ENCODE data around the gene GNAL. TPM values are rescaled to one million over a fixed set of nuclear protein-coding genes. Genes with fewer than 3 reads are reported as not detected.
"Not testable (repeated sequence)": the region's sequence is repeated elsewhere in the genome, so short reads cannot be mapped to it uniquely, and the experiment has no call there.

The GNAL gene
- total RNA-seq, 2 donors from 2014 or later, result 2.1 to 33.0 TPM

- intact Hi-C loops (cut with DNase I), result no loop called here
- Histone ChIP-seq H3K27me3 (no peaks in the 10 kb centered on the region), H3K36me3 (replicated peaks in 1 of 2; ENCODE audit: insufficient read depth in 1 of 2, low read depth in 2 of 2) (no peaks in the 10 kb centered on the region), H3K4me1 (peaks cover 35% of the 10 kb centered on the region), H3K4me3 (no peak overlapping the region), H3K9me3 (no peaks in the 10 kb centered on the region), H3K27ac (peak overlapping the region; percentile 97 to 100 (median 99))
- peak; percentile 61 for ATAC-seq
- WGBS, 2 donors, result 20 to 21% methylated on average over 2 of the region's 2 CpGs
- peak in 3 of 4 donors; percentile 5 to 54 (median 26) for DNase-seq
- TF ChIP-seq, protein P1, sequence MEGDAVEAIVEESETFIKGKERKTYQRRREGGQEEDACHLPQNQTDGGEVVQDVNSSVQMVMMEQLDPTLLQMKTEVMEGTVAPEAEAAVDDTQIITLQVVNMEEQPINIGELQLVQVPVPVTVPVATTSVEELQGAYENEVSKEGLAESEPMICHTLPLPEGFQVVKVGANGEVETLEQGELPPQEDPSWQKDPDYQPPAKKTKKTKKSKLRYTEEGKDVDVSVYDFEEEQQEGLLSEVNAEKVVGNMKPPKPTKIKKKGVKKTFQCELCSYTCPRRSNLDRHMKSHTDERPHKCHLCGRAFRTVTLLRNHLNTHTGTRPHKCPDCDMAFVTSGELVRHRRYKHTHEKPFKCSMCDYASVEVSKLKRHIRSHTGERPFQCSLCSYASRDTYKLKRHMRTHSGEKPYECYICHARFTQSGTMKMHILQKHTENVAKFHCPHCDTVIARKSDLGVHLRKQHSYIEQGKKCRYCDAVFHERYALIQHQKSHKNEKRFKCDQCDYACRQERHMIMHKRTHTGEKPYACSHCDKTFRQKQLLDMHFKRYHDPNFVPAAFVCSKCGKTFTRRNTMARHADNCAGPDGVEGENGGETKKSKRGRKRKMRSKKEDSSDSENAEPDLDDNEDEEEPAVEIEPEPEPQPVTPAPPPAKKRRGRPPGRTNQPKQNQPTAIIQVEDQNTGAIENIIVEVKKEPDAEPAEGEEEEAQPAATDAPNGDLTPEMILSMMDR (IDR thresholded peaks at IDR 0.05), result no peak
- TF ChIP-seq POLR2A (IDR thresholded peaks at IDR 0.05), result peak in 2 of 3 donors; percentile 80 to 82
Observed at GRCh38 chr18:11909591-11910026, 220.5 kb downstream of the GNAL start.

GRCh38 chr18:11916880-11917279 lies 227.8 kb downstream of the GNAL start:
- H3K27me3 ChIP-seq; intact Hi-C loops (cut with DNase I); H3K36me3 ChIP-seq (replicated peaks in 1 of 2; ENCODE audit: insufficient read depth in 1 of 2, low read depth in 2 of 2); H3K4me1 ChIP-seq; H3K4me3 ChIP-seq; H3K27ac ChIP-seq; ATAC-seq; H3K9me3 ChIP-seq: not testable (repeated sequence)
- WGBS, 2 donors, result 63 to 71% methylated on average over 4 of the region's 4 CpGs
- peak in 1 of 4 donors; percentile 20 for DNase-seq

DNA sequence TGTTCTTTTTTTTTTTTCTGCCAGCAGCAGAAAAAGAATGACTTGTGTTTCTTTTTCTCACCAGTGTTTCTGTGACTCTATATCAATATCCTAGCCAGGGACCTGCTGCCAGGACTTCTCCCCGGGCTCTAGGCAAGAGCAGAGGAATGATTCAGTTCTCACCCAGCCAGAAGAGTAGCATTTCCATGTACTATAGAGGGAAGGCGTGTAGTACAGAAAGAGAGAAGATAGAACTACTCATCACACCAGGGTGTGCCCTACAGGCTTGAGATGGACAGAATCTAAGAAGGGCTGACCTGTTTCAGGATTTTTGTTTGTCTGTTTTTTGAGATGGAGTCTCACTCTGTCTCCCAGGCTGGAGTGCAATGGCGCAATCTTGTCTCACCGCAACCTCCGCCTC lies 230.5 kb downstream of the GNAL start:
- H3K27me3 ChIP-seq; intact Hi-C loops (cut with DNase I); ATAC-seq; H3K4me3 ChIP-seq; H3K4me1 ChIP-seq; DNase-seq; H3K27ac ChIP-seq; H3K9me3 ChIP-seq; H3K36me3 ChIP-seq (replicated peaks in 1 of 2; ENCODE audit: insufficient read depth in 1 of 2, low read depth in 2 of 2): not testable (repeated sequence)
- 78 to 83% methylated on average over 5 of the region's 5 CpGs for WGBS, 2 donors

GRCh38 chr18:11923450-11923849 lies 234.4 kb downstream of the GNAL start:
- intact Hi-C loops (cut with DNase I), result no loop called here
- H3K36me3 ChIP-seq (replicated peaks in 1 of 2; ENCODE audit: insufficient read depth in 1 of 2, low read depth in 2 of 2), result no peaks in the 10 kb centered on the region
- no peaks in the 10 kb centered on the region for H3K9me3 ChIP-seq
- H3K4me1 ChIP-seq, result no peaks in the 10 kb centered on the region
- no peak for ATAC-seq
- no peak overlapping the region for H3K27ac ChIP-seq
- whole genome bisulfite sequencing, 2 donors, result 61 to 94% methylated on average over 3 of the region's 3 CpGs
- no peaks in the 10 kb centered on the region for H3K27me3 ChIP-seq
- DNase-seq, result no peak
- no peak for TF ChIP-seq POLR2A (IDR thresholded peaks at IDR 0.05)
- TF ChIP-seq, protein P1 (IDR thresholded peaks at IDR 0.05), result no peak
- H3K4me3 ChIP-seq, result no peak overlapping the region

GRCh38 chr18:11925800-11926481 lies 236.9 kb downstream of the GNAL start:
- WGBS, 2 donors, result 72% methylated on average over 12 of the region's 12 CpGs
- Histone ChIP-seq H3K27ac (no peak overlapping the region), H3K27me3 (no peaks in the 10 kb centered on the region), H3K4me1 (no peaks in the 10 kb centered on the region), H3K36me3 (replicated peaks in 1 of 2; ENCODE audit: insufficient read depth in 1 of 2, low read depth in 2 of 2) (no peaks in the 10 kb centered on the region), H3K9me3 (no peaks in the 10 kb centered on the region), H3K4me3 (no peak overlapping the region)
- ATAC-seq (no peak), DNase-seq (no peak)
- intact Hi-C loops (cut with DNase I), result no loop called here
- TF ChIP-seq, protein P1 (IDR thresholded peaks at IDR 0.05), result no peak
- TF ChIP-seq POLR2A (IDR thresholded peaks at IDR 0.05), result no peak

DNA sequence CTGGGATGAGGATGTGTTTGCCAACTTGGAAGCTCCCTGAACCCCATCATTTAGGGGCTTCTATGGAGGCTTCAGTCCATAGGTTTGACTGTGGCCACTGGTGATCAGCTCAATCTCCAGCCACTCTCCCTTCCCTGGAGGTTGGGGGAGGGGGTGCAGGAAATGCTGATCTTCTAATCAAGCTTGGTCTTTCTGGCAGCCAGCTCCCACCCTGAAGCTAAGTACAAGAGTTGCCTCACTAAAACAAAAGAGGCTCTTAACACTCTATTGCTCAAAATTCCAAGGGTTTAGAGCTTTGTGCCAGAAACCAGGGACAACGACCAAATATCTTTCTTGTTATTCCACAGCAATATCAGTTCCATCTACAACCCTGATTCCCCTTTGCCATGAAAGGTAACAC lies 238.4 kb downstream of the GNAL start:
- Histone ChIP-seq H3K4me1 (no peaks in the 10 kb centered on the region), H3K9me3 (no peaks in the 10 kb centered on the region), H3K27ac (no peak overlapping the region), H3K36me3 (replicated peaks in 1 of 2; ENCODE audit: insufficient read depth in 1 of 2, low read depth in 2 of 2) (no peaks in the 10 kb centered on the region), H3K4me3 (no peak overlapping the region), H3K27me3 (no peaks in the 10 kb centered on the region)
- intact Hi-C loops (cut with DNase I), result no loop called here
- ATAC-seq (no peak), DNase-seq (no peak)
- TF ChIP-seq, protein P1 (IDR thresholded peaks at IDR 0.05), result no peak
- TF ChIP-seq POLR2A (IDR thresholded peaks at IDR 0.05), result no peak
- WGBS, 2 donors, result 4 to 40% methylated on average over 1 of the region's 1 CpG

Data from body of pancreas (tissue), 4 donors.